HEK293 (cell line): Measurements from ENCODE around the gene MAN1C1.

Experiments used
- CTCF ChIA-PET: fragments of 350-600 bp; formaldehyde crosslinking; extraction: SDS; loops from one replicate; lab custom pipeline; 2021; ENCODE audit warnings: antibody characterized with exemption; lab: Yijun Ruan, JAX
- POLR2A ChIA-PET: fragments of 300-600 bp; formaldehyde crosslinking; extraction: SDS; loops from one replicate; lab custom pipeline; 2020; ENCODE audit warnings: antibody characterized with exemption, inconsistent platforms; lab: Yijun Ruan, JAX
- H3K27ac ChIP-seq: fragments of 200-500 bp; sonication (Bioruptor generic); 2 replicates; pipeline ENCODE4 v1.5.1; 2014; ENCODE audit warnings: low read depth, low read length, control low read depth, inconsistent platforms; ENCODE audit errors: extremely low read depth
- H3K36me3 ChIP-seq, 2 experiments: fragments of 200-500 bp in 1 of 2; sonication (Bioruptor generic) in 1 of 2; 1 replicate in 1 of 2; 2 replicates in 1 of 2; pipeline ENCODE4 v1.5.1; 2014 to 2017; ENCODE audit warnings: inconsistent platforms in 2 of 2, low read length in 2 of 2; ENCODE audit not compliant: control insufficient read depth in 2 of 2, insufficient read depth in 1 of 2
- H3K4me1 ChIP-seq: fragments of 200-500 bp; sonication (Bioruptor generic); 2 replicates; pipeline ENCODE4 v1.5.1; 2014; ENCODE audit warnings: mild to moderate bottlenecking, low read length, inconsistent platforms; ENCODE audit not compliant: control insufficient read depth, insufficient read depth
- H3K4me3 ChIP-seq: 2 replicates; pipeline ENCODE4 v1.5.1; 2011; ENCODE audit warnings: low read depth, mild to moderate bottlenecking, control low read depth, low read length, moderate library complexity
- H3K9me3 ChIP-seq: fragments of 200-500 bp; sonication (Bioruptor generic); 2 replicates; pipeline ENCODE4 v1.5.1; 2014; ENCODE audit warnings: low read depth, low read length, inconsistent platforms; ENCODE audit not compliant: control insufficient read depth, insufficient read depth
- IKZF3 ChIP-seq: fragments of 450-650 bp; IDR thresholded peaks from 2 replicates; pipeline ENCODE4 v1.5.0; 2018; ENCODE audit warnings: missing biosample characterization, mild to moderate bottlenecking, missing genetic modification characterization, moderate library complexity
- KLF10 ChIP-seq: fragments of 450-650 bp; IDR thresholded peaks from 2 replicates; pipeline ENCODE4 v1.5.1; 2018; ENCODE audit warnings: missing biosample characterization, mild to moderate bottlenecking, missing genetic modification characterization
- MZF1 ChIP-seq: fragments of 450-650 bp; formaldehyde crosslinking; IDR thresholded peaks from 2 replicates; pipeline ENCODE4 v1.5.1; 2017; ENCODE audit warnings: missing biosample characterization, missing genetic modification characterization, borderline replicate concordance
- ZBTB10 ChIP-seq: fragments of 450-650 bp; formaldehyde crosslinking; IDR thresholded peaks from 2 replicates; pipeline ENCODE4 v1.5.1; 2016; ENCODE audit warnings: missing biosample characterization, missing genetic modification characterization
- ZBTB48 ChIP-seq: fragments of 450-650 bp; formaldehyde crosslinking; IDR thresholded peaks from 2 replicates; pipeline ENCODE4 v1.5.1; 2016; ENCODE audit warnings: missing biosample characterization, missing genetic modification characterization
- ZBTB7A ChIP-seq: fragments of 450-650 bp; formaldehyde crosslinking; IDR thresholded peaks from 2 replicates; pipeline ENCODE4 v1.5.1; 2016; ENCODE audit warnings: low read depth, missing biosample characterization, missing genetic modification characterization
- ZNF138 ChIP-seq: fragments of 450-650 bp; formaldehyde crosslinking; IDR thresholded peaks from 2 replicates; pipeline ENCODE4 v1.5.1; 2016; ENCODE audit warnings: missing biosample characterization, missing genetic modification characterization, borderline replicate concordance
- ZNF19 ChIP-seq: fragments of 450-650 bp; formaldehyde crosslinking; IDR thresholded peaks from 2 replicates; pipeline ENCODE4; 2016; ENCODE audit warnings: missing biosample characterization, missing genetic modification characterization, low read depth
- ZNF266 ChIP-seq: fragments of 450-650 bp; formaldehyde crosslinking; IDR thresholded peaks from 2 replicates; pipeline ENCODE4 v1.5.1; 2016; ENCODE audit warnings: missing biosample characterization, missing genetic modification characterization, low read depth
- ZNF529 ChIP-seq: fragments of 450-650 bp; formaldehyde crosslinking; IDR thresholded peaks from 2 replicates; pipeline ENCODE4 v1.5.1; 2017; ENCODE audit warnings: missing genetic modification characterization, missing biosample characterization; ENCODE audit not compliant: insufficient replicate concordance
- ZNF626 ChIP-seq: fragments of 450-650 bp; sonication (Bioruptor Pico); formaldehyde crosslinking; IDR thresholded peaks from 2 replicates; pipeline ENCODE4 v1.5.1; 2018; ENCODE audit warnings: missing biosample characterization, missing genetic modification characterization, inconsistent platforms
- ZNF639 ChIP-seq: fragments of 450-650 bp; formaldehyde crosslinking; IDR thresholded peaks from 2 replicates; pipeline ENCODE4 v1.5.1; 2016; ENCODE audit warnings: missing biosample characterization, missing genetic modification characterization
- TF ChIP-seq, protein P1 (sequence below): fragments of 450-650 bp; formaldehyde crosslinking; IDR thresholded peaks from 2 replicates; pipeline ENCODE4 v1.5.1; 2016; ENCODE audit warnings: missing biosample characterization, missing genetic modification characterization
- TF ChIP-seq, protein P2 (sequence below): fragments of 450-650 bp; formaldehyde crosslinking; conservative IDR thresholded peaks from 2 replicates; pipeline ENCODE4 v1.5.1; 2016; ENCODE audit warnings: low read depth, missing biosample characterization, missing genetic modification characterization
- TF ChIP-seq, protein P3 (sequence below): fragments of 450-650 bp; formaldehyde crosslinking; IDR thresholded peaks from 2 replicates; pipeline ENCODE4 v1.5.1; 2016; ENCODE audit warnings: missing biosample characterization, missing genetic modification characterization

The MAN1C1 gene

GRCh38 chr1:25620211-25620610 lies 3.6 kb downstream of the MAN1C1 start:
- CTCF ChIA-PET: interaction anchor here (0.6 to 3.2 kb wide), 6 partner anchors 8 to 769 kb away, joined by 3 to 12 read pairs (median 4); no protein-coding TSS in a partner anchor

More at GRCh38 chr1:25620211-25620610, 3.6 kb downstream of the MAN1C1 start:
- POLR2A ChIA-PET: no interaction called here
- TF ChIP-seq, protein P1, sequence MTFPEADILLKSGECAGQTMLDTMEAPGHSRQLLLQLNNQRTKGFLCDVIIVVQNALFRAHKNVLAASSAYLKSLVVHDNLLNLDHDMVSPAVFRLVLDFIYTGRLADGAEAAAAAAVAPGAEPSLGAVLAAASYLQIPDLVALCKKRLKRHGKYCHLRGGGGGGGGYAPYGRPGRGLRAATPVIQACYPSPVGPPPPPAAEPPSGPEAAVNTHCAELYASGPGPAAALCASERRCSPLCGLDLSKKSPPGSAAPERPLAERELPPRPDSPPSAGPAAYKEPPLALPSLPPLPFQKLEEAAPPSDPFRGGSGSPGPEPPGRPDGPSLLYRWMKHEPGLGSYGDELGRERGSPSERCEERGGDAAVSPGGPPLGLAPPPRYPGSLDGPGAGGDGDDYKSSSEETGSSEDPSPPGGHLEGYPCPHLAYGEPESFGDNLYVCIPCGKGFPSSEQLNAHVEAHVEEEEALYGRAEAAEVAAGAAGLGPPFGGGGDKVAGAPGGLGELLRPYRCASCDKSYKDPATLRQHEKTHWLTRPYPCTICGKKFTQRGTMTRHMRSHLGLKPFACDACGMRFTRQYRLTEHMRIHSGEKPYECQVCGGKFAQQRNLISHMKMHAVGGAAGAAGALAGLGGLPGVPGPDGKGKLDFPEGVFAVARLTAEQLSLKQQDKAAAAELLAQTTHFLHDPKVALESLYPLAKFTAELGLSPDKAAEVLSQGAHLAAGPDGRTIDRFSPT (tag by site-specific recombination): no peak
- no peak for TF ChIP-seq ZNF138 (tag by site-specific recombination)
- no peak for TF ChIP-seq ZNF626 (tag by site-specific recombination)
- no peak for TF ChIP-seq ZNF266 (tag by site-specific recombination)
- TF ChIP-seq ZBTB7A (tag by site-specific recombination): no peak
- no peak for TF ChIP-seq ZBTB10
- TF ChIP-seq, protein P2, sequence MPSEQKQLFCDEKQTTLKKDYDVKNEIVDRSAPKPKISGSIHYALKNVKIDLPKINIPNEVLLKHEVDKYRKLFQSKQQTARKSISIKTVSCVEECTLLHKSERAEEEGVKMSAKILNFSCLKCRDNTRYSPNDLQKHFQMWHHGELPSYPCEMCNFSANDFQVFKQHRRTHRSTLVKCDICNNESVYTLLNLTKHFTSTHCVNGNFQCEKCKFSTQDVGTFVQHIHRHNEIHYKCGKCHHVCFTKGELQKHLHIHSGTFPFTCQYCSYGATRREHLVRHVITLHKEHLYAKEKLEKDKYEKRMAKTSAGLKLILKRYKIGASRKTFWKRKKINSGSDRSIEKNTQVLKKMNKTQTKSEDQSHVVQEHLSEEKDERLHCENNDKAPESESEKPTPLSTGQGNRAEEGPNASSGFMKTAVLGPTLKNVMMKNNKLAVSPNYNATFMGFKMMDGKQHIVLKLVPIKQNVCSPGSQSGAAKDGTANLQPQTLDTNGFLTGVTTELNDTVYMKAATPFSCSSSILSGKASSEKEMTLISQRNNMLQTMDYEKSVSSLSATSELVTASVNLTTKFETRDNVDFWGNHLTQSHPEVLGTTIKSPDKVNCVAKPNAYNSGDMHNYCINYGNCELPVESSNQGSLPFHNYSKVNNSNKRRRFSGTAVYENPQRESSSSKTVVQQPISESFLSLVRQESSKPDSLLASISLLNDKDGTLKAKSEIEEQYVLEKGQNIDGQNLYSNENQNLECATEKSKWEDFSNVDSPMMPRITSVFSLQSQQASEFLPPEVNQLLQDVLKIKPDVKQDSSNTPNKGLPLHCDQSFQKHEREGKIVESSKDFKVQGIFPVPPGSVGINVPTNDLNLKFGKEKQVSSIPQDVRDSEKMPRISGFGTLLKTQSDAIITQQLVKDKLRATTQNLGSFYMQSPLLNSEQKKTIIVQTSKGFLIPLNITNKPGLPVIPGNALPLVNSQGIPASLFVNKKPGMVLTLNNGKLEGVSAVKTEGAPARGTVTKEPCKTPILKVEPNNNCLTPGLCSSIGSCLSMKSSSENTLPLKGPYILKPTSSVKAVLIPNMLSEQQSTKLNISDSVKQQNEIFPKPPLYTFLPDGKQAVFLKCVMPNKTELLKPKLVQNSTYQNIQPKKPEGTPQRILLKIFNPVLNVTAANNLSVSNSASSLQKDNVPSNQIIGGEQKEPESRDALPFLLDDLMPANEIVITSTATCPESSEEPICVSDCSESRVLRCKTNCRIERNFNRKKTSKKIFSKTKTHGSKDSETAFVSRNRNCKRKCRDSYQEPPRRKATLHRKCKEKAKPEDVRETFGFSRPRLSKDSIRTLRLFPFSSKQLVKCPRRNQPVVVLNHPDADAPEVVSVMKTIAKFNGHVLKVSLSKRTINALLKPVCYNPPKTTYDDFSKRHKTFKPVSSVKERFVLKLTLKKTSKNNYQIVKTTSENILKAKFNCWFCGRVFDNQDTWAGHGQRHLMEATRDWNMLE (tag by site-specific recombination): no peak
- TF ChIP-seq IKZF3 (tag by site-specific recombination): no peak
- no peak for TF ChIP-seq KLF10
- TF ChIP-seq ZNF19 (tag by site-specific recombination): no peak
- no peak for TF ChIP-seq ZNF529
- no peak for TF ChIP-seq MZF1 (tag by site-specific recombination)
- no peak for TF ChIP-seq ZBTB48 (tag by site-specific recombination)
- TF ChIP-seq ZNF639 (tag by site-specific recombination): no peak
- TF ChIP-seq, protein P3, sequence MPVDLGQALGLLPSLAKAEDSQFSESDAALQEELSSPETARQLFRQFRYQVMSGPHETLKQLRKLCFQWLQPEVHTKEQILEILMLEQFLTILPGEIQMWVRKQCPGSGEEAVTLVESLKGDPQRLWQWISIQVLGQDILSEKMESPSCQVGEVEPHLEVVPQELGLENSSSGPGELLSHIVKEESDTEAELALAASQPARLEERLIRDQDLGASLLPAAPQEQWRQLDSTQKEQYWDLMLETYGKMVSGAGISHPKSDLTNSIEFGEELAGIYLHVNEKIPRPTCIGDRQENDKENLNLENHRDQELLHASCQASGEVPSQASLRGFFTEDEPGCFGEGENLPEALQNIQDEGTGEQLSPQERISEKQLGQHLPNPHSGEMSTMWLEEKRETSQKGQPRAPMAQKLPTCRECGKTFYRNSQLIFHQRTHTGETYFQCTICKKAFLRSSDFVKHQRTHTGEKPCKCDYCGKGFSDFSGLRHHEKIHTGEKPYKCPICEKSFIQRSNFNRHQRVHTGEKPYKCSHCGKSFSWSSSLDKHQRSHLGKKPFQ (tag by site-specific recombination): no peak
- Histone ChIP-seq H3K36me3 (no peaks in the 10 kb centered on the region), H3K4me1 (no peaks in the 10 kb centered on the region; the same call in 1 of the 2 replicates), H3K4me3 (no peak overlapping the region), H3K27ac (no peak overlapping the region), H3K9me3 (no peaks in the 10 kb centered on the region)
